H9 (cell line): ENCODE measurements around the gene PCYT2. TPM values are rescaled to one million over a fixed set of nuclear protein-coding genes. Genes with fewer than 3 reads are reported as not detected.

Experiments used
- DNase-seq: peaks from one replicate; pipeline ENCODE4 v3.0.0-alpha.2; 2017
- H2AFZ ChIP-seq: one replicate; pipeline ENCODE4 v1.6.1; 2013; ENCODE audit warnings: mild to moderate bottlenecking, low read length, control low read depth, moderate library complexity
- H2AK5ac ChIP-seq: 2 replicates; pipeline ENCODE4 v1.6.1; 2013; ENCODE audit warnings: low read length, control low read depth, mixed read lengths; ENCODE audit not compliant: insufficient read length
- H2BK120ac ChIP-seq: one replicate; pipeline ENCODE4 v1.6.1; 2013; ENCODE audit warnings: low read depth, mild to moderate bottlenecking, low read length, control low read depth, inconsistent platforms; ENCODE audit not compliant: poor library complexity, severe bottlenecking
- H2BK12ac ChIP-seq: 2 replicates; pipeline ENCODE4 v1.6.1; 2013; ENCODE audit warnings: low read length, control low read depth, mixed read lengths, low read depth; ENCODE audit not compliant: insufficient read length
- H2BK15ac ChIP-seq: 2 replicates; pipeline ENCODE4 v1.6.1; 2013; ENCODE audit warnings: low read depth, low read length, control low read depth
- H2BK20ac ChIP-seq: one replicate; pipeline ENCODE4 v1.6.1; 2013; ENCODE audit warnings: low read depth, mild to moderate bottlenecking, low read length, control low read depth, inconsistent platforms; ENCODE audit not compliant: poor library complexity, severe bottlenecking
- H2BK5ac ChIP-seq: 2 replicates; pipeline ENCODE4 v1.6.1; 2013; ENCODE audit warnings: low read length, control low read depth, mixed read lengths; ENCODE audit not compliant: insufficient read length
- H3K14ac ChIP-seq: 2 replicates; pipeline ENCODE4 v1.6.1; 2013; ENCODE audit warnings: low read length, control low read depth; ENCODE audit not compliant: insufficient read depth
- H3K18ac ChIP-seq: 2 replicates; pipeline ENCODE4 v1.6.1; 2013; ENCODE audit warnings: low read depth, mild to moderate bottlenecking, mixed read lengths, low read length, control low read depth; ENCODE audit not compliant: insufficient read length
- H3K23ac ChIP-seq: 2 replicates; pipeline ENCODE4 v1.6.1; 2013; ENCODE audit warnings: low read length, control low read depth, mixed read lengths, low read depth; ENCODE audit not compliant: insufficient read length
- H3K23me2 ChIP-seq: 2 replicates; pipeline ENCODE4 v1.6.1; 2013; ENCODE audit warnings: low read depth, mild to moderate bottlenecking, mixed read lengths, low read length, control low read depth; ENCODE audit not compliant: insufficient read length, poor library complexity, severe bottlenecking
- H3K27ac ChIP-seq: 2 replicates; pipeline ENCODE4 v1.5.1; 2013; ENCODE audit warnings: low read length, control low read depth, mixed read lengths, low read depth; ENCODE audit not compliant: insufficient read length
- H3K27me3 ChIP-seq: 2 replicates; pipeline ENCODE4 v1.6.1; 2013; ENCODE audit warnings: low read length, control low read depth, inconsistent platforms; ENCODE audit not compliant: insufficient read depth
- H3K4ac ChIP-seq: 2 replicates; pipeline ENCODE4 v1.6.1; 2013; ENCODE audit warnings: low read depth, mild to moderate bottlenecking, control low read depth, inconsistent platforms, low read length, moderate library complexity
- H3K4me1 ChIP-seq: 2 replicates; pipeline ENCODE4 v1.6.1; 2013; ENCODE audit warnings: low read length, control low read depth, inconsistent platforms; ENCODE audit not compliant: insufficient read depth
- H3K4me2 ChIP-seq: 2 replicates; pipeline ENCODE4 v1.6.1; 2013; ENCODE audit warnings: low read length, control low read depth, mixed read lengths; ENCODE audit not compliant: insufficient read length, insufficient read depth
- H3K56ac ChIP-seq: 2 replicates; pipeline ENCODE4 v1.6.1; 2013; ENCODE audit warnings: low read depth, mild to moderate bottlenecking, mixed read lengths, low read length, control low read depth; ENCODE audit not compliant: insufficient read length
- H3K79me1 ChIP-seq: 2 replicates; pipeline ENCODE4 v1.6.1; 2013; ENCODE audit warnings: low read depth, mild to moderate bottlenecking, moderate library complexity, low read length, control low read depth, inconsistent platforms; ENCODE audit not compliant: insufficient read depth, poor library complexity, severe bottlenecking
- H3K79me2 ChIP-seq: 2 replicates; pipeline ENCODE4 v1.6.1; 2013; ENCODE audit warnings: low read length, control low read depth, inconsistent platforms; ENCODE audit not compliant: insufficient read depth
- H3K9ac ChIP-seq: 2 replicates; pipeline ENCODE4 v1.6.1; 2013; ENCODE audit warnings: low read length, control low read depth, mixed read lengths; ENCODE audit not compliant: insufficient read length; ENCODE audit errors: extremely low read depth
- H3K9me3 ChIP-seq: one replicate; pipeline ENCODE4 v1.6.1; 2013; ENCODE audit warnings: low read depth, low read length, inconsistent platforms; ENCODE audit not compliant: control insufficient read depth
- H3T11ph ChIP-seq: one replicate; pipeline ENCODE4 v1.6.1; 2013; ENCODE audit warnings: mild to moderate bottlenecking, low read length, control low read depth, inconsistent platforms
- H4K20me1 ChIP-seq: one replicate; pipeline ENCODE4 v1.6.1; 2013; ENCODE audit not compliant: control insufficient read depth, insufficient read length, insufficient read depth
- H4K5ac ChIP-seq: 2 replicates; pipeline ENCODE4 v1.6.1; 2013; ENCODE audit warnings: low read depth, mild to moderate bottlenecking, mixed read lengths, low read length, control low read depth; ENCODE audit not compliant: insufficient read length
- H4K8ac ChIP-seq: replicated peaks from 2 replicates; pipeline ENCODE4 v1.6.1; 2013; ENCODE audit warnings: low read length, control low read depth, mixed read lengths, low read depth; ENCODE audit not compliant: insufficient read length
- H4K91ac ChIP-seq: 2 replicates; pipeline ENCODE4 v1.6.1; 2013; ENCODE audit warnings: low read depth, mild to moderate bottlenecking, moderate library complexity, mixed read lengths, low read length, control low read depth; ENCODE audit not compliant: insufficient read length
- H3K27ac Mint-ChIP-seq, 3 experiments: 2 replicates in 2 of 3; 3 replicates in 1 of 3; pipeline ENCODE4 v1.8.0; 2020 to 2021; ENCODE audit warnings: mixed read lengths in 3 of 3, mild to moderate bottlenecking in 1 of 3, moderate library complexity in 1 of 3
- H3K27me3 Mint-ChIP-seq: 2 replicates; pipeline ENCODE4 v1.8.0; 2021; ENCODE audit warnings: low read depth, mild to moderate bottlenecking, moderate library complexity, mixed read lengths
- H3K36me3 Mint-ChIP-seq, 3 experiments: 2 replicates in 2 of 3; 3 replicates in 1 of 3; pipeline ENCODE4 v1.8.0; 2020 to 2021; ENCODE audit warnings: low read depth in 3 of 3, mixed read lengths in 3 of 3; ENCODE audit not compliant: insufficient read depth in 1 of 3
- H3K4me1 Mint-ChIP-seq, 2 experiments: 2 replicates each; pipeline ENCODE4 v1.8.0; 2020; ENCODE audit warnings: mixed read lengths in 2 of 2
- H3K4me3 Mint-ChIP-seq, 2 experiments: 2 replicates in 1 of 2; 3 replicates in 1 of 2; pipeline ENCODE4 v1.8.0; 2020 to 2021; ENCODE audit warnings: mild to moderate bottlenecking in 2 of 2, mixed read lengths in 2 of 2, moderate library complexity in 1 of 2
- H3K9me3 Mint-ChIP-seq, 2 experiments: 2 replicates in 1 of 2; 3 replicates in 1 of 2; pipeline ENCODE4 v1.8.0; 2020; ENCODE audit warnings: mild to moderate bottlenecking in 2 of 2, mixed read lengths in 2 of 2, moderate library complexity in 1 of 2
- CTCF ChIP-seq: fragments of 200-600 bp; sonication (generic); conservative IDR thresholded peaks from 3 replicates; pipeline ENCODE4 v1.8.0; 2021; ENCODE audit warnings: antibody characterized with exemption, mild to moderate bottlenecking
- WGBS: extraction: QIAGEN DNeasy Blood & Tissue Kit; methylation state at CpG from one replicate; pipeline ENCODE4 v1.1.7; 2013; ENCODE audit warnings: missing lambda C conversion rate, low lambda C conversion rate, mixed read lengths; ENCODE audit not compliant: insufficient read length; ENCODE audit errors: extremely low coverage; 5-methylcytosine and 5-hydroxymethylcytosine counted together
- total RNA-seq: library from RNA; stranded (reverse); gene quantifications from 2 replicates; pipeline ENCODE4 v1.2.1, GENCODE V29; 2021

Gene PCYT2
- total RNA-seq, 1 experiment from 2014 or later, result 24.5 TPM

- H3K9me3 ChIP-seq, result no peaks in the 10 kb centered on the region
- H4K8ac ChIP-seq, result no peak overlapping the region
- peak overlapping the region; percentile 54 to 72 for H3K4me3 Mint-ChIP-seq
- peaks cover 17% of the 10 kb centered on the region; the same call in 1 of the 2 replicates for H3K79me2 ChIP-seq
- no peak overlapping the region for H3K14ac ChIP-seq
- no peak overlapping the region for H2AK5ac ChIP-seq
- H3K4me1 Mint-ChIP-seq, result peaks cover 17 to 32% of the 10 kb centered on the region in 2 experiments
- no peak overlapping the region for H2BK15ac ChIP-seq
- peaks cover 0 to 3% of the 10 kb centered on the region in 2 experiments; a peak in 1 of 5 replicates for H3K9me3 Mint-ChIP-seq
- TF ChIP-seq CTCF, result no peak
- H4K91ac ChIP-seq, result no peak overlapping the region
- H2AFZ ChIP-seq, result no peak overlapping the region
- H3K27me3 Mint-ChIP-seq, result peaks cover 2% of the 10 kb centered on the region
- H3K4me2 ChIP-seq, result no peak overlapping the region
- no peak overlapping the region for H2BK120ac ChIP-seq
- no peak overlapping the region for H3K23ac ChIP-seq
- peaks cover 3% of the 10 kb centered on the region; the same call in 1 of the 2 replicates for H3K4me1 ChIP-seq
- no peak overlapping the region for H3K9ac ChIP-seq
- H4K20me1 ChIP-seq, result peaks cover 2% of the 10 kb centered on the region
- H3K18ac ChIP-seq, result no peak overlapping the region
- H2BK5ac ChIP-seq, result no peak overlapping the region
- H2BK12ac ChIP-seq, result no peak overlapping the region
- no peak overlapping the region for H4K5ac ChIP-seq
- peaks cover 13% of the 10 kb centered on the region for H3K79me1 ChIP-seq
- no CpG with 5 or more reads among the region's 6 CpGs for WGBS
- H3K27ac Mint-ChIP-seq, result peak overlapping the region in 1 of 3 experiments; percentile 18; a peak in 1 of 7 replicates
- H3T11ph ChIP-seq, result no peak overlapping the region
- H3K4ac ChIP-seq, result no peak overlapping the region
- no peak overlapping the region for H2BK20ac ChIP-seq
- peaks cover 12 to 41% (median 39%) of the 10 kb centered on the region in 3 experiments; a peak in 6 of 7 replicates for H3K36me3 Mint-ChIP-seq
- H3K27ac ChIP-seq, result no peak overlapping the region
- H3K27me3 ChIP-seq, result no peaks in the 10 kb centered on the region
- DNase-seq, result no peak
- H3K23me2 ChIP-seq, result peaks cover 10% of the 10 kb centered on the region
- H3K56ac ChIP-seq, result no peak overlapping the region
Observed at GRCh38 chr17:81863123-81863675, 48.0 kb downstream of the PCYT2 start.
